ENCODE data around the gene IER3.
"Not testable (repeated sequence)": the region's sequence is repeated elsewhere in the genome, so short reads cannot be mapped to it uniquely, and the experiment has no call there.

- not testable (repeated sequence) for TF ChIP-seq ZNF280B (CRISPR knock-in tag; IDR thresholded peaks at IDR 0.05; ENCODE audit: borderline replicate concordance); NR1H2 (CRISPR knock-in tag; IDR thresholded peaks at IDR 0.05; ENCODE audit: borderline replicate concordance, low read depth); TBL1XR1 (IDR thresholded peaks at IDR 0.05; ENCODE audit: borderline replicate concordance, low read length, partially characterized antibody); CTCF (CRISPR knock-in tag; IDR thresholded peaks at IDR 0.05); MXI1 (IDR thresholded peaks at IDR 0.05; ENCODE audit: borderline replicate concordance, low read depth, low read length); GLI4 (CRISPR knock-in tag; IDR thresholded peaks at IDR 0.05; ENCODE audit: borderline replicate concordance)
Measured at GRCh38 chr6:30723159-30723842, 21.0 kb downstream of the IER3 start.
